GM19395 (cell line): ENCODE results near the gene HLA-A.
"Not testable (repeated sequence)": the region's sequence is repeated elsewhere in the genome, so short reads cannot be mapped to it uniquely, and the experiment has no call there.

Experiments used
- ATAC-seq: cut with Tn5 transposase; IDR thresholded peaks from one replicate; pipeline ENCODE4 v1.9.1; 2021; ENCODE audit warnings: mild to moderate bottlenecking, moderate library complexity; ENCODE audit not compliant: unreplicated experiment

The HLA-A gene

GRCh38 chr6:29958921-29959320 lies 16.6 kb downstream of the HLA-A start:
- no peak for ATAC-seq

GRCh38 chr6:29959467-29959866 lies 17.1 kb downstream of the HLA-A start:
- no peak for ATAC-seq

DNA sequence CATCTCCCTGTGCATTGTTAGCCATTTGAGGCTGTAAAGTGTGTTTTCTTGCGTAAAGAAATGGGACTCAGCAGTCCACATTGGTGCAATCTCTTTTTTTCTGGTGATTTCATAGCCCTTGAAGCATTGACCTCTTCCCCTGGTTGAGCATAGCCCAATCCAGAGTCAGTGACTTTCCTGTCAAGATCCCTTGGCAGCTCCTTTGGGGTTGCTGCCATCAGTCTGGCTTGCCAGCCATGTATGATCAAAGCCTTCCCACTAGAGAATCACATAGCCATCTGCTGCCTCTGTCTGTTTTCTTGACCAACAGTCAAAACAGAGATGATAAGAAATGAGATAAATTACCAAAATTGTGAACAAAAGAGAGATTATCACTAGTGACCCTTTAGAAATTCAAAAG lies 19.6 kb downstream of the HLA-A start:
- ATAC-seq, result no peak

DNA sequence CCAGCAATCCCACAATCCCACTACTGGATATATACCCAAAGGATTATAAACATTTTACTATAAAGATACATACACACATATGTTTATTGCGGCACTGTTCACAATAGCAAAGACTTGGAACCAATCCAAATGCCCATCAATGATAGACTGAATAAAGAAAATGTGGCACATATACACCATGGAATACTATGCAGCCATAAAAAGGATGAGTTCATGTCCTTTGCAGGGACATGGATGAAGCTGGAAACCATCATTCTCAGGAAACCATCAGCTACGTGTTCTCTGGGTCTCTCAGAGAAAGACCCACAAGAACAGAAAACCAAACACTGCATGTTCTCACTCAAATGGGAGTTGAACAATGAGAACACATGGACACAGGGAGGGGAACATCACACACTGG lies 21.4 kb downstream of the HLA-A start:
- ATAC-seq, result not testable (repeated sequence)

DNA sequence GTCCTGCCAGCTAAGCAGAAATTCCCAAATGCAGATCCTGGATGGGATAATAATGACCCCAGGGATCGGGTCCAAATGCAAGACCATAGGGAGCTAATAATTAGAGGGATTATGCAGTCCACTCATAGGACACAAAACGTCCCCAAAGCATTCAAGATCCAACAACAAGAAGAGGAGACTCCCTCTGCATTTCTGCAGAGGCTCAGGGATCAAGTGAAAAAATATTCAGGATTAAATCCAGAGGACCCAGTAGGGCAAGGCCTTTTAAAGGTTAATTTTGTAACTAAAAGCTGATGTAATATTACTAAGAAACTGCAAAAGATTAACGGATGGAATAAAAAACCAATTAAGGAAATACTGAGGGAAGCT lies 22.2 kb downstream of the HLA-A start:
- peak; percentile 10 for ATAC-seq

DNA sequence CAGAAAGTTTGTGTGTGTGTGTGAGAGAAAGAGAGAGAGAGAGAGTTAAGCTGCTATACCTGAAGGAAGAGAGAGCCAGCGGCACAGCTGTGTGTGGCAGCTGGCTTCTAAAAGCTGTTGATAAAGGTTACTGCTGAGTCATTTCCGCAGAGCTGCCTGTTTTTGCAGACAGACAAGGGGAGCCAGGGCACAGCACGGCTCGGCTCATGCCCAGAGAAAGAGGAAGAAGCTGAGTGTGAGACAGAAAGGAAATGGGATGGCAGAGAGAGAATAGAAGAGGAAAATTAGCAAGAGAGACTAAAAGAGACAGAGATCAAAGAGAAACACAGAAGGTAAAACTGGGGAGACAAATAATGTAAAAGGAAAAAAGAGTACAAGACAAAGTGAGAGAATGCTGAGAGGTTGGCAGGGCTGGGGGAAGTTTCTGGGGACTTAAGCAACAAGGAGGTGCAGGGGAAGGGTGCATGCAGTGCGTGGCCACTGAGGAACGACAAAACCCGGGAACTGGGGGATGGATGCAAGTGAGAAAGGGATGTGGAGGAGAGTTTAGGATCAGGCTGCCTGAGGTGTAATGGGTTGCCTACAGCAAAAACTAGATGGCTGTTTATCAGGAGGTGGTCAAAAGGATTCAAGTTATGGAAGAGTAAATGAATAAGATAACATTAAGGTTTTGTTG lies 22.7 kb downstream of the HLA-A start:
- peak; percentile 93 for ATAC-seq

GRCh38 chr6:29965563-29965872 lies 23.2 kb downstream of the HLA-A start:
- peak; percentile 15 for ATAC-seq

DNA sequence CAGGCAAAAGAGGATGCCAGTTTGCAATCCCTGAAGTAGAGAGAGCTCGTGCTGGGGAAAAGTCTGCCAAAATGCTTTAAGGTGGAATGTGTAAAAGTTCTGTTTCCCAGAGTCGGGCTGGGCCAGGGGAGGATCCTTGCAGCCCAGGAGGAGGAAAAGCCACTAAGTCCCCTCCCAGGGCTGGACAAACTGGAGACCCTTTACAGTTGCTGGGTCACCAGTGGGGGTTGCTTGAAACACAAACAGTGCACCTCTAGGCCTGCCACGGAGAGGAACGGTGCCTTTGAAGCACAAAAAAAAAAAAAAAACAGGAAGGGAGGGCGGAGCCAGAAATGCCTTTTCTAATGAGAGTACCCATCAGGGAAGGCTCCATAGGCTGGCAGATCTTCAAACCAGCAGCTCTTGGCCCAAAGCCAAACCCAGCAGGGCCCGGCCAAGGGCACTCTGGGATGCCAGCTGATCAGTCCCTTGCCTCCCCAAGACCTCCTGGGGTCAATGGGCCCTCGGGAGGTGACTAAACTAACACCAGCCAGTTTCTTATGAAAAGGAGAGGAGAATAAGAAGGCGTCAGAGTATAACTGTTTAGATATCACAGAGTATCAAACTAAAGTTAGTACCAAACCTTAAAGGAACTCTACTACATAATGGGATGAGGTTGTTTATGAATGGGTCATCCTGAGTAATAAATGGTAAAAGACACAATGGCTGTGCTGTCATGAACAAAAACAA lies 23.7 kb downstream of the HLA-A start:
- peak; percentile 55 for ATAC-seq

DNA sequence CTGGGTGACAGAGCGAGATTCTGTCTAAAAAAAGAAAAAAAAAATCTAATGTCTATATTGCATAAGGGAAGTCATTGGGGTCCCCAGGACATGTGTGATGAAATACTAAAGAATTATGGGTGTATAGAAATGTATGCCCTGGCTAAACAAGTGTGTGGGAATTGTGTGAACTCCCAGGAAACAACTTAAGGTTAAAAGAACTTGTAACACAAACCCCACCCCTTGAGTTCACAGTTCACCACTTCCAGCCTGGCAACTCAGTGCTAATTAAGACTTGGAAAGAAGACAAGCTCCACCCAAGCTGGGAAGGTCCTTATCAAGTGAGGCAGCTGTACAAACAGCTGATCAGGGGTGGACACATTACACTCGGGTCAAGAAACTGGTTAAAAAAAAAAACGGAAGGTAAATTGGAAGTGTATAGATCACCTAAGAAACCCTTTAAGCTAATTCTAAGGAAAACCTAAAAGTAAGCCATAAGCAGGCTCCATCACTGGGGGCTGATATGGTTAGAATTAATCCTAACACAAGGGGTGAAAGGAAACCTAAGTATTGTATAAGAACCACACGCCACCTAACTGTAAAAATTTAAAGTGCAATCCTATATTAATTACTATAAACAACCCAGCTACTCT lies 25.2 kb downstream of the HLA-A start:
- no peak for ATAC-seq

DNA sequence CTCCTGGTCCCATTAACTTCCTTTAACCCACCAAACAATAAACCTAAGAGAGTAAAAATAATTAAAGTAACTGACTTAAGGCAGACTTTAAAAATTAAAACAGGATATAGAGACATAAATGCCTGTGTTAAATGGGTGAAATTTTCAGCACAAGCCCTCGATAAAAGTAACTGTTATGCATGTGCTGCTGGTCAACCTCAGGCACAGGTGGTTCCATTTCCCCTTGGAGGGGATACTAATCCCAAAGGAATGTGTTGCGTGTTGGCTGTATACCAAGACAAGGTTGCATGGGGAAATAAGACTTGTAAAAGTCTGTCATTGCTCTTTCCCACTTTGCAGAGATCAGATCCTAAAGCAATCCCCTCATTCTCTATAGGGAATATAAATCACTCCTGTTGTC lies 25.8 kb downstream of the HLA-A start:
- no peak for ATAC-seq

DNA sequence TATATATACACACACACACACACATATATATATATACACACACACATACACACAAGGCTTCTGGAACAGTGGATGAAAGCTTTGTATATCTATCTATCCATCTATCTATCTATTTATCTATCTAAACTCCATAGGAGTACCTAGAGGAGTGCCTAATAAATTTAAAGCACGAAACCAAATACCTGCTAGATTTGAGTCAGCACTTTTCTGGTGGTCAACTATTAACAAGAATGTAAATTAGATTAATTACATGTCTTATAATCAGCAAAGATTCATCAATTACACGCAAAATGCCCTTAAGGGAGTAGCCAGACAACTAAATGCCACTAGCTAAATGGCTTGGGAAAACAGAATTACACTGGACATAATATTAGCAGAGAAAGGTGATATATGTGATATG lies 26.6 kb downstream of the HLA-A start:
- no peak for ATAC-seq

DNA sequence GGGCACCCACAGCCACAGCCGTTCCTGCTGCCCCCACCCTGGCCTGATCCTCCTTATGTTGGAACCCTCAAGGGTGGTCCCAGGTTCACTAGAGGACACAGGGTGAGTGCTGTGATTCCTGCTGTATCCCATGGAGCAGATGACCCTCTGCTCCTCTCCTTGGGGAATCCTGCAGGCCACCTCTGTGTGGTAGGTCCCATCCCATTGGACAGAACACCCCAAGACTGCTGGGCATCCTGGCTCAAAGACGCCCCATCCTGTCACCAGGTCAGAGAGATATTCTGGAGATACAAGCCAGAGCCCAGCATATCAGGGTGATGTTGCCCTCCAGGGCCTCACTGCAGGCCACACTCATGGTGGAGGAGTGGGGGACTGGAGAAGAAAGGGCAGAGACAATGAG lies 28.4 kb downstream of the HLA-A start:
- no peak for ATAC-seq

GRCh38 chr6:29974901-29975560 lies 32.7 kb downstream of the HLA-A start:
- no peak for ATAC-seq

- ATAC-seq, result no peak
Measured at GRCh38 chr6:29975561-29975907, 33.2 kb downstream of the HLA-A start.

GRCh38 chr6:29976253-29976587 lies 33.9 kb downstream of the HLA-A start:
- no peak for ATAC-seq

- no peak for ATAC-seq
Measured at GRCh38 chr6:29976588-29977424, 34.5 kb downstream of the HLA-A start.

- ATAC-seq, result no peak
Measured at GRCh38 chr6:29977425-29977727, 35.0 kb downstream of the HLA-A start.

GRCh38 chr6:29980013-29980412 lies 37.7 kb downstream of the HLA-A start:
- ATAC-seq, result not testable (repeated sequence)

GRCh38 chr6:29980511-29980910 lies 38.2 kb downstream of the HLA-A start:
- ATAC-seq, result no peak

DNA sequence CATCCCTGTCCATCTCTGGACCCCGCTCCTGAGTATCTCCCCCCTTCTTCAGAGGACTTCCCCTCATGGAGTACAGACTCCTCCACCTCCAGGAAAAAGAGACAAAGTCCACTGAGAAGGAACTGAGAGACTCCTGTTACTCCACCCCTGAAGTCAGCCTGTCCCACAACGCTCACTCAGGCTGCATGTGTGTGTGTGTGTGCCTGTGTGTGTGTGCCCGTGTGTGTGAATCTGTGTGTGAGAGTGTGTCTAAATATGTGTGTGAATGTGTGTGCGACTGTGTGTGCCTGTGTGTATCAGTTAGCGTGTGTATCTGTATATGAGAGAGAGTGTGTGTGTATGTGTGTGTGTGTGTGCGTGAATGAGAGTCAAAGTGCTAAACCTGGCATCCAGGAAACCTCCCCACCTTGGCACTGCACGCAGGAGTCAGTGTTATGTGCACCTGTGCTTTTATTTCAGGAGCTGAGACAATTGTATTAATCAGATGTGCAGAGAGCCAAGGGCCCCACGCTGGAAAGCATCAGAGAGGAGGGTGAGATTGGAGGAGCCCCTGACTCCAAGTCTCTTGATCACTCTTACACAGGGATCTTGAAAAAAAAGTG lies 39.0 kb downstream of the HLA-A start:
- no peak for ATAC-seq

DNA sequence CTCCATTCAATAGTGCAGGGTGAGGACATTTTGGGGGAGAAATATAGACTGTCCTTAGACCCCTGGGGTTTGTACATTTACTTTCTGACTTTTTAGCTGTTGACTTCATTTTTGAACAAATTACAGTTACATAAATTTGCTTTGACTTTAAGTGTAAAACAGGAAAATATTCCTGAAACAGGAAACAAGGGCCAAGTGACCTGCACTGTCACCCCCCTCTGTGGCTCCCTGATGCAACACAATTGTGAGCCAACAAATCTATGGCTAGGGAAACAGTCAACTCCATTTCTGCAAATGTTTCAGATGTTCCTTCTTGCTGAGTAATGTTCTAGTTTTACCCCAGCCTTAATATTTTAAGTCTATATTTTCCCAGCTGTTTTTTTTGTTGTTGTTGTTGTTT lies 39.8 kb downstream of the HLA-A start:
- ATAC-seq, result no peak
